IMR-90 (cell line): ENCODE results near the gene CD80. TPM values are rescaled to one million over a fixed set of nuclear protein-coding genes. Genes with fewer than 3 reads are reported as not detected.

ENCODE experiments used
- ATAC-seq: fragments of 200-7000 bp; cut with Tn5 transposase; 2 replicates; pipeline ENCODE4 v1.9.1; 2020; ENCODE audit warnings: low read depth, mild to moderate bottlenecking, moderate library complexity
- BruUV-seq: library from RNA; stranded (reverse); fragments of 400-500 nt; replicated peaks from 2 replicates; lab custom pipeline; 2021; lab: Mats Ljungman, UMichigan
- CTCF ChIA-PET: fragments of 300-600 bp; formaldehyde crosslinking; extraction: SDS; loops from one replicate; lab custom pipeline; 2021; ENCODE audit warnings: antibody characterized with exemption; lab: Yijun Ruan, JAX
- POLR2A ChIA-PET: fragments of 300-600 bp; sonication (Branson Sonifier 250); formaldehyde crosslinking; loops from one replicate; lab custom pipeline; 2022; ENCODE audit warnings: antibody characterized with exemption; ENCODE audit not compliant: unreplicated experiment; lab: Charles Lee
- DNase-seq: peaks from one replicate; pipeline ENCODE4 v3.0.0; 2013
- H2AFZ ChIP-seq: replicated peaks from 2 replicates; pipeline ENCODE3; 2013; ENCODE audit warnings: low read length, mild to moderate bottlenecking; ENCODE audit not compliant: poor library complexity
- H2AK5ac ChIP-seq: 2 replicates; pipeline ENCODE4 v1.6.1; 2013; ENCODE audit warnings: low read depth, low read length, inconsistent platforms
- H2AK9ac ChIP-seq: replicated peaks from 2 replicates; pipeline ENCODE3; 2013; ENCODE audit warnings: mild to moderate bottlenecking, low read depth, low read length, moderate library complexity; ENCODE audit not compliant: poor library complexity
- H2BK120ac ChIP-seq: 2 replicates; pipeline ENCODE4 v1.6.1; 2013; ENCODE audit warnings: low read depth, low read length, inconsistent platforms
- H2BK15ac ChIP-seq: 3 replicates; pipeline ENCODE4 v1.6.1; 2013; ENCODE audit warnings: low read depth, low read length, inconsistent platforms
- H2BK20ac ChIP-seq: 2 replicates; pipeline ENCODE4 v1.6.1; 2013; ENCODE audit warnings: low read depth, mild to moderate bottlenecking, inconsistent platforms, low read length, moderate library complexity
- H2BK5ac ChIP-seq: 2 replicates; pipeline ENCODE4 v1.6.1; 2013; ENCODE audit warnings: mild to moderate bottlenecking, low read depth, low read length, inconsistent platforms; ENCODE audit not compliant: poor library complexity, severe bottlenecking
- H3K14ac ChIP-seq: replicated peaks from 2 replicates; pipeline ENCODE4 v1.6.1; 2013; ENCODE audit warnings: low read depth, low read length, inconsistent platforms
- H3K18ac ChIP-seq: 2 replicates; pipeline ENCODE4 v1.6.1; 2013; ENCODE audit warnings: low read depth, low read length, control low read depth
- H3K23ac ChIP-seq: 2 replicates; pipeline ENCODE4 v1.6.1; 2013; ENCODE audit warnings: low read depth, low read length, inconsistent platforms
- H3K27ac ChIP-seq: 2 replicates; pipeline ENCODE4 v1.5.1; 2013; ENCODE audit warnings: mild to moderate bottlenecking, control low read depth, low read length; ENCODE audit not compliant: insufficient read depth
- H3K27me3 ChIP-seq: 2 replicates; pipeline ENCODE4 v1.6.1; 2013; ENCODE audit warnings: low read length; ENCODE audit not compliant: control insufficient read depth, insufficient read depth
- H3K36me3 ChIP-seq: 2 replicates; pipeline ENCODE4 v1.6.1; 2013; ENCODE audit warnings: low read length, mixed read lengths; ENCODE audit not compliant: control insufficient read depth, insufficient read depth
- H3K4ac ChIP-seq: 2 replicates; pipeline ENCODE4 v1.6.1; 2013; ENCODE audit warnings: low read depth, low read length, inconsistent platforms
- H3K4me1 ChIP-seq: 2 replicates; pipeline ENCODE4 v1.6.1; 2013; ENCODE audit warnings: low read length, mixed read lengths; ENCODE audit not compliant: control insufficient read depth, insufficient read depth
- H3K4me2 ChIP-seq: 2 replicates; pipeline ENCODE4 v1.6.1; 2013; ENCODE audit warnings: low read depth, mild to moderate bottlenecking, control low read depth, low read length, moderate library complexity
- H3K4me3 ChIP-seq: 2 replicates; pipeline ENCODE4 v1.5.1; 2013; ENCODE audit warnings: low read depth, mild to moderate bottlenecking, control low read depth, low read length, moderate library complexity; ENCODE audit not compliant: insufficient read depth
- H3K56ac ChIP-seq: 2 replicates; pipeline ENCODE4 v1.6.1; 2013; ENCODE audit warnings: low read length, inconsistent platforms; ENCODE audit not compliant: insufficient read depth; ENCODE audit errors: extremely low read depth
- H3K79me1 ChIP-seq, 2 experiments: 2 replicates each; pipeline ENCODE4 v1.6.1; 2013; ENCODE audit warnings: low read length in 2 of 2, inconsistent platforms in 1 of 2, low read depth in 1 of 2
- H3K9ac ChIP-seq: 2 replicates; pipeline ENCODE4 v1.6.1; 2013; ENCODE audit warnings: low read depth, low read length, control low read depth
- H3K9me1 ChIP-seq: 2 replicates; pipeline ENCODE4 v1.6.1; 2013; ENCODE audit warnings: low read length, inconsistent platforms; ENCODE audit not compliant: insufficient read depth
- H3K9me3 ChIP-seq: 2 replicates; pipeline ENCODE4 v1.6.1; 2013; ENCODE audit warnings: low read length; ENCODE audit not compliant: control insufficient read depth, insufficient read depth
- H4K20me1 ChIP-seq: 2 replicates; pipeline ENCODE4 v1.6.1; 2013; ENCODE audit warnings: low read length, inconsistent platforms; ENCODE audit not compliant: insufficient read depth
- H4K5ac ChIP-seq: 2 replicates; pipeline ENCODE4 v1.6.1; 2013; ENCODE audit warnings: mild to moderate bottlenecking, low read depth, low read length, control low read depth
- H4K8ac ChIP-seq, 2 experiments: 2 replicates each; pipeline ENCODE4 v1.6.1; 2013; ENCODE audit warnings: low read depth in 2 of 2, low read length in 2 of 2, control low read depth in 1 of 2, inconsistent platforms in 1 of 2
- H4K91ac ChIP-seq: 2 replicates; pipeline ENCODE4 v1.6.1; 2013; ENCODE audit warnings: low read depth, low read length, inconsistent platforms; ENCODE audit not compliant: insufficient read depth
- BHLHE40 ChIP-seq: fragments of 150-350 bp; IDR thresholded peaks from 2 replicates; pipeline ENCODE4 v1.6.1; 2016; ENCODE audit warnings: mild to moderate bottlenecking, low read depth, low read length
- CHD1 ChIP-seq: IDR thresholded peaks from 2 replicates; pipeline ENCODE4 v1.6.1; 2012; ENCODE audit warnings: low read depth, low read length, improper control_type of control experiment
- FOS ChIP-seq: fragments of 150-350 bp; IDR thresholded peaks from 2 replicates; pipeline ENCODE4 v1.6.1; 2016; ENCODE audit warnings: low read depth, low read length
- MAZ ChIP-seq: IDR thresholded peaks from 2 replicates; pipeline ENCODE4 v1.6.1; 2012; ENCODE audit warnings: low read depth, mild to moderate bottlenecking, low read length, improper control_type of control experiment, moderate library complexity, borderline replicate concordance
- POLR2A ChIP-seq: IDR thresholded peaks from 2 replicates; pipeline ENCODE4 v1.6.1; 2012; ENCODE audit warnings: mild to moderate bottlenecking, low read depth, low read length
- RCOR1 ChIP-seq: IDR thresholded peaks from 2 replicates; pipeline ENCODE4 v1.6.1; 2012; ENCODE audit warnings: mild to moderate bottlenecking, low read length, improper control_type of control experiment; ENCODE audit not compliant: insufficient replicate concordance
- RFX5 ChIP-seq: IDR thresholded peaks from 2 replicates; pipeline ENCODE4 v1.8.0; 2012; ENCODE audit warnings: low read depth, mild to moderate bottlenecking, low read length, moderate library complexity
- SMC3 ChIP-seq: fragments of 150-350 bp; IDR thresholded peaks from 2 replicates; pipeline ENCODE4 v1.6.1; 2016; ENCODE audit warnings: low read depth, mild to moderate bottlenecking, antibody characterized with exemption, low read length, moderate library complexity
- WGBS, 2 experiments: methylation state at CpG; one replicate each; pipeline versions ENCODE4 v1.1.5 to v1.1.7; 2013; ENCODE audit warnings: missing lambda C conversion rate in 2 of 2; ENCODE audit not compliant: insufficient read length in 1 of 2; ENCODE audit errors: extremely low coverage in 2 of 2; 5-methylcytosine and 5-hydroxymethylcytosine counted together
- dilution Hi-C: fragments of 300-500 bp; cut with HindIII; formaldehyde crosslinking; loops from one replicate; pipeline ENCODE4 v1.14.3; 2018; ENCODE audit warnings: low sequenced_read_pairs; ENCODE audit not compliant: unreplicated experiment
- in situ Hi-C: fragments of 300-500 bp; cut with MboI; formaldehyde crosslinking; loops from 3 replicates; pipeline ENCODE4 v1.14.3; 2019; ENCODE audit warnings: low sequenced_read_pairs, inconsistent platforms, mixed read lengths
- intact Hi-C: fragments of 100-400 bp; cut with micrococcal nuclease; formaldehyde crosslinking; loops from 2 replicates; pipeline ENCODE4 v1.10.0; 2022
- polyA plus RNA-seq, 3 experiments: library from polyadenylated mRNA; depleted of rRNA; stranded (reverse); fragments of >200 nt; gene quantifications; 2 replicates each; pipeline ENCODE4 v1.2.3, GENCODE V29; 2012; ENCODE audit warnings: low replicate concordance in 1 of 3
- total RNA-seq: library from RNA; depleted of rRNA; stranded (reverse); fragments of >200 nt; gene quantifications from 2 replicates; pipeline ENCODE4 v1.2.3, GENCODE V29; 2012
- TF ChIP-seq, protein P1 (sequence below): fragments of 150-350 bp; IDR thresholded peaks from 2 replicates; pipeline ENCODE4 v1.6.1; 2016; ENCODE audit warnings: low read depth, mild to moderate bottlenecking, low read length, moderate library complexity, borderline replicate concordance
- TF ChIP-seq, protein P2 (sequence below): fragments of 150-350 bp; IDR thresholded peaks from 2 replicates; pipeline ENCODE4 v1.6.1; 2017; ENCODE audit warnings: mild to moderate bottlenecking, antibody characterized with exemption, low read length, low read depth
- TF ChIP-seq, protein P3 (sequence below): conservative IDR thresholded peaks from 2 replicates; pipeline ENCODE4 v1.5.1; 2012; ENCODE audit warnings: mild to moderate bottlenecking, low read depth, low read length, improper control_type of control experiment

The CD80 gene
- total and polyA plus RNA-seq, 2 of the 4 experiments (the other 2 are of a cell fraction), result not detected

DNA sequence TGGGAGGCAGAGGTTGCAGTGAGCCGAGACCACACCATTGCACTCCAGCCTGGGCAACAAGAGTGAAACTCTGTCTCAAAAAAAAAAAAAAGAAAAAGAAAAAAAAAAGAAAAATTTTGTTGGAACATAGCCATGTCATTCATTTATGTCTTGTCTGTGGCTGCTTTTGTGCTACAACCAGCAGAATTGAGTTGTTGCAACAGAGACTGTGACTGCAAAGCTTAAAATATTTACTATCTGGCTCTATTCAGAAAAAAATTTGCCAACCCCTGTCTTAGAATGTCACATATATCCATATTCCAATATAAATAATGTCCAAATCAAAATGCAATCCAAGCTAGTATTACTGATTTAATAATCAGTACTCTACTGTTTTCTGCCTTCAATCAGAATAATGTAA lies 25.1 kb downstream of the CD80 start:
- intact Hi-C loops, result no loop called here
- DNase-seq, result no peak
- Histone ChIP-seq H3K4me2 (no peak overlapping the region), H3K9ac (no peak overlapping the region), H4K91ac (no peak overlapping the region), H2AFZ (no peak overlapping the region), H3K56ac (no peak overlapping the region), H3K9me1 (peaks cover 2% of the 10 kb centered on the region; the same call in 1 of the 2 replicates), H2BK15ac (no peak overlapping the region), H4K8ac (no peak overlapping the region), H3K18ac (no peak overlapping the region), H3K79me1 (no peaks in the 10 kb centered on the region), H3K4me3 (no peak overlapping the region), H2BK20ac (no peak overlapping the region), H3K36me3 (no peaks in the 10 kb centered on the region), H3K23ac (no peak overlapping the region), H2BK5ac (no peak overlapping the region), H2AK5ac (no peak overlapping the region), H3K4ac (no peak overlapping the region), H4K20me1 (no peaks in the 10 kb centered on the region), H3K14ac (no peak overlapping the region), H3K4me1 (peaks cover 4% of the 10 kb centered on the region), H3K27me3 (no peaks in the 10 kb centered on the region), H4K5ac (no peak overlapping the region), H3K27ac (no peak overlapping the region), H2BK120ac (no peak overlapping the region), H3K9me3 (no peaks in the 10 kb centered on the region), H2AK9ac (no peak overlapping the region)
- no TSS peak for BruUV-seq
- in situ Hi-C loops, result no loop called here
- no peak for ATAC-seq
- TF ChIP-seq, protein P1, sequence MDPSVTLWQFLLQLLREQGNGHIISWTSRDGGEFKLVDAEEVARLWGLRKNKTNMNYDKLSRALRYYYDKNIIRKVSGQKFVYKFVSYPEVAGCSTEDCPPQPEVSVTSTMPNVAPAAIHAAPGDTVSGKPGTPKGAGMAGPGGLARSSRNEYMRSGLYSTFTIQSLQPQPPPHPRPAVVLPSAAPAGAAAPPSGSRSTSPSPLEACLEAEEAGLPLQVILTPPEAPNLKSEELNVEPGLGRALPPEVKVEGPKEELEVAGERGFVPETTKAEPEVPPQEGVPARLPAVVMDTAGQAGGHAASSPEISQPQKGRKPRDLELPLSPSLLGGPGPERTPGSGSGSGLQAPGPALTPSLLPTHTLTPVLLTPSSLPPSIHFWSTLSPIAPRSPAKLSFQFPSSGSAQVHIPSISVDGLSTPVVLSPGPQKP, result no peak
- TF ChIP-seq RCOR1, result no peak
- TF ChIP-seq, protein P2, sequence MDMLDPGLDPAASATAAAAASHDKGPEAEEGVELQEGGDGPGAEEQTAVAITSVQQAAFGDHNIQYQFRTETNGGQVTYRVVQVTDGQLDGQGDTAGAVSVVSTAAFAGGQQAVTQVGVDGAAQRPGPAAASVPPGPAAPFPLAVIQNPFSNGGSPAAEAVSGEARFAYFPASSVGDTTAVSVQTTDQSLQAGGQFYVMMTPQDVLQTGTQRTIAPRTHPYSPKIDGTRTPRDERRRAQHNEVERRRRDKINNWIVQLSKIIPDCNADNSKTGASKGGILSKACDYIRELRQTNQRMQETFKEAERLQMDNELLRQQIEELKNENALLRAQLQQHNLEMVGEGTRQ, result no peak
- TF ChIP-seq MAZ, result no peak
- TF ChIP-seq FOS, result no peak
- TF ChIP-seq BHLHE40, result no peak
- TF ChIP-seq, protein P3, sequence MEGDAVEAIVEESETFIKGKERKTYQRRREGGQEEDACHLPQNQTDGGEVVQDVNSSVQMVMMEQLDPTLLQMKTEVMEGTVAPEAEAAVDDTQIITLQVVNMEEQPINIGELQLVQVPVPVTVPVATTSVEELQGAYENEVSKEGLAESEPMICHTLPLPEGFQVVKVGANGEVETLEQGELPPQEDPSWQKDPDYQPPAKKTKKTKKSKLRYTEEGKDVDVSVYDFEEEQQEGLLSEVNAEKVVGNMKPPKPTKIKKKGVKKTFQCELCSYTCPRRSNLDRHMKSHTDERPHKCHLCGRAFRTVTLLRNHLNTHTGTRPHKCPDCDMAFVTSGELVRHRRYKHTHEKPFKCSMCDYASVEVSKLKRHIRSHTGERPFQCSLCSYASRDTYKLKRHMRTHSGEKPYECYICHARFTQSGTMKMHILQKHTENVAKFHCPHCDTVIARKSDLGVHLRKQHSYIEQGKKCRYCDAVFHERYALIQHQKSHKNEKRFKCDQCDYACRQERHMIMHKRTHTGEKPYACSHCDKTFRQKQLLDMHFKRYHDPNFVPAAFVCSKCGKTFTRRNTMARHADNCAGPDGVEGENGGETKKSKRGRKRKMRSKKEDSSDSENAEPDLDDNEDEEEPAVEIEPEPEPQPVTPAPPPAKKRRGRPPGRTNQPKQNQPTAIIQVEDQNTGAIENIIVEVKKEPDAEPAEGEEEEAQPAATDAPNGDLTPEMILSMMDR, result no peak
- TF ChIP-seq SMC3, result no peak
- no peak for TF ChIP-seq RFX5
- no peak for TF ChIP-seq POLR2A
- no peak for TF ChIP-seq CHD1
- ChIA-PET POLR2A (no interaction called here), CTCF (interaction anchor here (0.6 kb wide), 1 partner anchor 114 kb away, joined by 4 read pairs; no protein-coding TSS in a partner anchor)
- dilution Hi-C loops, result no loop called here
- WGBS, 2 experiments, result no CpG with 5 or more reads among the region's 1 CpG
